ENCODE measurements around the gene KCNIP1. TPM values are rescaled to one million over a fixed set of nuclear protein-coding genes. Genes with fewer than 3 reads are reported as not detected.

The KCNIP1 gene
- total RNA-seq, 1 donor from 2014 or later = 0.45 TPM

DNA sequence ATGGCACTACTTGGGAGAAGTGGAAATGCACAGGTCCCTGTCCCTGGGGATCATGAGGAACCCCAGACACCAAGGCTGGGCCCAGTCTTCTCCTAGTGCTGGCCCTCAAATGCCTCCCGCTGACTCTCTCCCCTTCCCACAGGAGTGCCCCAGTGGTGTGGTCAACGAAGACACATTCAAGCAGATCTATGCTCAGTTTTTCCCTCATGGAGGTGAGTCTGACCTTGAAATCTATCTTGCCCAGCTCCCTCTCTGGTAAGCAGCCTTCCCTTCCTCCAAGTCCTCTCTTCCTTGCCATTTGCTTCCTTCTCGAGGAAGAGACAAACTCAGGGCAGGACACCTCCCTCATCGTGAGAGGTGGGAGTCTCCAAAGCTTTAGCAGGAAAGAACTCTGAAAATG lies 216.4 kb downstream of the KCNIP1 start:
- Mint-ChIP-seq H3K36me3 (ENCODE audit: low read depth, unreplicated experiment) (no peaks in the 10 kb centered on the region), H3K4me3 (ENCODE audit: unreplicated experiment) (no peak overlapping the region), H3K9me3 (ENCODE audit: unreplicated experiment) (peaks cover 2% of the 10 kb centered on the region), H3K27me3 (ENCODE audit: low read depth, unreplicated experiment) (peaks cover 20% of the 10 kb centered on the region), H3K4me1 (ENCODE audit: low read depth, unreplicated experiment) (no peaks in the 10 kb centered on the region), H3K27ac (ENCODE audit: unreplicated experiment) (no peak overlapping the region)
- H3K4me2 ChIP-seq (ENCODE audit: low read length) = no peak overlapping the region
- DNase-seq (ENCODE audit: low read depth) (no peak), FAIRE-seq (no peak)
- H3K36me3 ChIP-seq (ENCODE audit: insufficient read depth, low read length) = no peaks in the 10 kb centered on the region
- peaks cover 2% of the 10 kb centered on the region for H3K27me3 ChIP-seq (ENCODE audit: insufficient read depth, low read length)
- TF ChIP-seq, protein P1, sequence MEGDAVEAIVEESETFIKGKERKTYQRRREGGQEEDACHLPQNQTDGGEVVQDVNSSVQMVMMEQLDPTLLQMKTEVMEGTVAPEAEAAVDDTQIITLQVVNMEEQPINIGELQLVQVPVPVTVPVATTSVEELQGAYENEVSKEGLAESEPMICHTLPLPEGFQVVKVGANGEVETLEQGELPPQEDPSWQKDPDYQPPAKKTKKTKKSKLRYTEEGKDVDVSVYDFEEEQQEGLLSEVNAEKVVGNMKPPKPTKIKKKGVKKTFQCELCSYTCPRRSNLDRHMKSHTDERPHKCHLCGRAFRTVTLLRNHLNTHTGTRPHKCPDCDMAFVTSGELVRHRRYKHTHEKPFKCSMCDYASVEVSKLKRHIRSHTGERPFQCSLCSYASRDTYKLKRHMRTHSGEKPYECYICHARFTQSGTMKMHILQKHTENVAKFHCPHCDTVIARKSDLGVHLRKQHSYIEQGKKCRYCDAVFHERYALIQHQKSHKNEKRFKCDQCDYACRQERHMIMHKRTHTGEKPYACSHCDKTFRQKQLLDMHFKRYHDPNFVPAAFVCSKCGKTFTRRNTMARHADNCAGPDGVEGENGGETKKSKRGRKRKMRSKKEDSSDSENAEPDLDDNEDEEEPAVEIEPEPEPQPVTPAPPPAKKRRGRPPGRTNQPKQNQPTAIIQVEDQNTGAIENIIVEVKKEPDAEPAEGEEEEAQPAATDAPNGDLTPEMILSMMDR (IDR thresholded peaks at IDR 0.05; ENCODE audit: insufficient read depth, low read depth, low read length) = no peak
- no peak for TF ChIP-seq EZH2 (IDR thresholded peaks at IDR 0.05; ENCODE audit: insufficient read depth, low read length)
- no peaks in the 10 kb centered on the region for H3K4me1 ChIP-seq (ENCODE audit: insufficient read depth, low read length)
- H4K20me1 ChIP-seq (ENCODE audit: insufficient read depth, low read length) = no peaks in the 10 kb centered on the region
- no peak overlapping the region for H2AFZ ChIP-seq (ENCODE audit: low read depth, low read length)
- no peak overlapping the region for H3K9ac ChIP-seq (ENCODE audit: low read length)
- H3K79me2 ChIP-seq (ENCODE audit: insufficient read depth, low read length) = no peaks in the 10 kb centered on the region
- H3K9me3 ChIP-seq (ENCODE audit: insufficient read depth, low read depth, low read length) = no peaks in the 10 kb centered on the region
- H3K4me3 ChIP-seq (ENCODE audit: insufficient read depth, low read depth, low read length) = no peak overlapping the region
- H3K27ac ChIP-seq (ENCODE audit: low read depth, low read length) = no peak overlapping the region

DNA sequence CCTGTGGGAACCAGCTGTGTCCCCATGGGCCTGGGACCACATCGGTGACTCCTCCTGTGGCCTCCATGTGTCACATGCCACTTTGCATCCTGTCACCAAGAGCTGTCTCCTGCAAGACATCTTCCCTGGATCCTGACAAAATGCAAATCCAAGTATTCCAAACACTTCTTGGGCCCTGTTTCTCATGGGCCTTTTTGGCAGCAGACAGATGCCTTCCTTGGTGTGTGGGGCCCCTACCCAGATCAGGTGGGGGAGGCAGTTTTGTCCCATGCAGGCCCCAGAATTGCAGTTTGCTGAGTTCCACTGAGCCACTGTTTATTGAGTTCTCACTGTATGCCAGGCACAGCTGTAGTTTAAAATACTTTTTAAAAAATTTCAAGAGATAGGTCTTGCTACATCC lies 217.2 kb downstream of the KCNIP1 start:
- Histone ChIP-seq H3K4me3 (ENCODE audit: insufficient read depth, low read depth, low read length) (no peak overlapping the region), H3K9ac (ENCODE audit: low read length) (no peak overlapping the region), H3K27me3 (ENCODE audit: insufficient read depth, low read length) (no peaks in the 10 kb centered on the region), H3K4me1 (ENCODE audit: insufficient read depth, low read length) (no peaks in the 10 kb centered on the region), H4K20me1 (ENCODE audit: insufficient read depth, low read length) (no peaks in the 10 kb centered on the region), H3K9me3 (ENCODE audit: insufficient read depth, low read depth, low read length) (no peaks in the 10 kb centered on the region), H2AFZ (ENCODE audit: low read depth, low read length) (no peak overlapping the region), H3K27ac (ENCODE audit: low read depth, low read length) (no peak overlapping the region), H3K4me2 (ENCODE audit: low read length) (no peak overlapping the region), H3K36me3 (ENCODE audit: insufficient read depth, low read length) (no peaks in the 10 kb centered on the region), H3K79me2 (ENCODE audit: insufficient read depth, low read length) (no peaks in the 10 kb centered on the region)
- no peaks in the 10 kb centered on the region for H3K36me3 Mint-ChIP-seq (ENCODE audit: low read depth, unreplicated experiment)
- no peak for TF ChIP-seq EZH2 (IDR thresholded peaks at IDR 0.05; ENCODE audit: insufficient read depth, low read length)
- TF ChIP-seq, protein P1 (IDR thresholded peaks at IDR 0.05; ENCODE audit: insufficient read depth, low read depth, low read length) = no peak
- H3K4me3 Mint-ChIP-seq (ENCODE audit: unreplicated experiment) = no peak overlapping the region
- DNase-seq (ENCODE audit: low read depth) (no peak), FAIRE-seq (no peak)
- H3K27ac Mint-ChIP-seq (ENCODE audit: unreplicated experiment) = no peak overlapping the region
- H3K4me1 Mint-ChIP-seq (ENCODE audit: low read depth, unreplicated experiment) = no peaks in the 10 kb centered on the region
- H3K9me3 Mint-ChIP-seq (ENCODE audit: unreplicated experiment) = peaks cover 2% of the 10 kb centered on the region
- H3K27me3 Mint-ChIP-seq (ENCODE audit: low read depth, unreplicated experiment) = peaks cover 20% of the 10 kb centered on the region

DNA sequence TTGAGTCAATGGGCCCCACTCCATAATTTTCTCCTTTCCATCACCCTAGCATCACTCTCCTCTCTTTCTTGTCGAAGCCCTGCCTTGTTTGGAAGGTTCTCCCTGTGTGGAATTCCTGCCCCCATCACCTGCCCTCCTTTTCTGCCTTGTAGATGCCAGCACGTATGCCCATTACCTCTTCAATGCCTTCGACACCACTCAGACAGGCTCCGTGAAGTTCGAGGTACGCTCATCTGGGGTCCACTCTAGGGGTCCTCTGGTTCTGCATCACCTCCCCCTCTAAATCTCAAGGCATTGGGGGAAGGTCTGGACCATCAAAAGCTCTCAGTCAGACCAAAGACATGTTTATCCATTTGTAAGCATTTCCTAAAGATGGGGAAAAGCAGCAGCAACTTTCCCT lies 217.9 kb downstream of the KCNIP1 start:
- H3K27ac Mint-ChIP-seq (ENCODE audit: unreplicated experiment) = no peak overlapping the region

More for the DNA sequence above, 217.9 kb downstream of the KCNIP1 start:
- no peaks in the 10 kb centered on the region for H3K79me2 ChIP-seq (ENCODE audit: insufficient read depth, low read length)
- DNase-seq (ENCODE audit: low read depth) (no peak), FAIRE-seq (no peak)
- H4K20me1 ChIP-seq (ENCODE audit: insufficient read depth, low read length) = no peaks in the 10 kb centered on the region
- no peak overlapping the region for H3K4me3 ChIP-seq (ENCODE audit: insufficient read depth, low read depth, low read length)
- no peaks in the 10 kb centered on the region for H3K9me3 ChIP-seq (ENCODE audit: insufficient read depth, low read depth, low read length)
- Mint-ChIP-seq H3K27me3 (ENCODE audit: low read depth, unreplicated experiment) (peaks cover 20% of the 10 kb centered on the region), H3K36me3 (ENCODE audit: low read depth, unreplicated experiment) (no peaks in the 10 kb centered on the region), H3K4me3 (ENCODE audit: unreplicated experiment) (no peak overlapping the region), H3K9me3 (ENCODE audit: unreplicated experiment) (peaks cover 2% of the 10 kb centered on the region), H3K4me1 (ENCODE audit: low read depth, unreplicated experiment) (no peaks in the 10 kb centered on the region)
- H3K4me2 ChIP-seq (ENCODE audit: low read length) = no peak overlapping the region
- no peak overlapping the region for H2AFZ ChIP-seq (ENCODE audit: low read depth, low read length)
- H3K36me3 ChIP-seq (ENCODE audit: insufficient read depth, low read length) = no peaks in the 10 kb centered on the region
- no peaks in the 10 kb centered on the region for H3K4me1 ChIP-seq (ENCODE audit: insufficient read depth, low read length)
- H3K27ac ChIP-seq (ENCODE audit: low read depth, low read length) = no peak overlapping the region
- no peaks in the 10 kb centered on the region for H3K27me3 ChIP-seq (ENCODE audit: insufficient read depth, low read length)
- H3K9ac ChIP-seq (ENCODE audit: low read length) = no peak overlapping the region
- TF ChIP-seq EZH2 (IDR thresholded peaks at IDR 0.05; ENCODE audit: insufficient read depth, low read length) = no peak
- TF ChIP-seq, protein P1 (IDR thresholded peaks at IDR 0.05; ENCODE audit: insufficient read depth, low read depth, low read length) = no peak
